Eye (tissue), 1 donor: Measurements from ENCODE around the gene HNMT.

Experiments
- DNase-seq: peaks from one replicate; pipeline ENCODE4 v3.0.0-alpha.2; 2015

Gene HNMT

DNA sequence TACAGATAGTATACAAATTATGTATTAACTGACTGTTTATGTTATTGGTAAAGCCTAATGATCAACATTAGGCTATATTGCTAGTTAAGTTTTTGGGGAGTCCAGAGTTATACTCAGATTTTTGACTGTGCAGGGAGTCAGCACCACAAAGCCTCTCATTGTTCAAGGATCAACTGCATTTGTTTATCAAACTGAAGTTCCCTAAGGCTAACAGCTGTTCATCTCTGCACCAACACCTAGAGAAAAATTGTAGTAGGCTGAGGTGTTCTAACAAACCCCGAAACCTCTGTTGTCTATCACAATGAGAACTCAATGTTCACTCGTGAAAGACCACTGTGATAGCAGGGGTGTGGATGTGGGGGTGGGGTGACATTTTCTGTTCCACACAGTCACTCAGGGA is 97.7 kb downstream of the HNMT start:
- DNase-seq: no peak

DNA sequence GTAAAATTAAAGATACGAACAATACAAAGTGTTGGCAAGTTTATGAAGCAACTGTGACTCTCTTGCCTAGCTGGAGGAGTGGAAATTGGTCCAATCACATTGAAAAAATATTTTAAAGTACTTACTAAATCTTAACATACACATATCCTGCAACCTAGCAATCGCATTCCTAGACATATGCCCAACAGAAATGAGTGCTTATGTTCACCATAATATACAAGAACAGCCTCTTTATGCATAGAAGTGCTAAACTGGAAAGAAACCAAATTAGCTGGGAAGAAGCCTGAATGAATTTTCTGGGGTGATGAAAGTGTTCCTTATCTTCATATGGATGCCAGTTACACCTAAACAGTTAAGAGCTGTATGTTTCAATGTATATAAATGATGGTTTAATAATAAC is 98.9 kb downstream of the HNMT start:
- no peak for DNase-seq
